GM12864 (cell line): ENCODE results near the gene APBB2.

Experiments
- DNase-seq: peaks from one replicate; pipeline ENCODE4 v3.0.0-alpha.2; 2011; ENCODE audit warnings: low read depth
- H3K4me3 ChIP-seq: 2 replicates; pipeline ENCODE4 v1.5.1; 2011; ENCODE audit warnings: mild to moderate bottlenecking, low read depth, low read length, control low read depth
- CTCF ChIP-seq: IDR thresholded peaks from 2 replicates; pipeline ENCODE4 v1.5.1; 2011; ENCODE audit warnings: low read depth, mild to moderate bottlenecking, moderate library complexity, low read length, control low read depth, inconsistent platforms; ENCODE audit errors: missing control alignments

The APBB2 gene

GRCh38 chr4:40856840-40857362, 357.4 kb downstream of the APBB2 start:
- TF ChIP-seq CTCF = no peak
- H3K4me3 ChIP-seq = peak overlapping the region; percentile 29
- no peak for DNase-seq

DNA sequence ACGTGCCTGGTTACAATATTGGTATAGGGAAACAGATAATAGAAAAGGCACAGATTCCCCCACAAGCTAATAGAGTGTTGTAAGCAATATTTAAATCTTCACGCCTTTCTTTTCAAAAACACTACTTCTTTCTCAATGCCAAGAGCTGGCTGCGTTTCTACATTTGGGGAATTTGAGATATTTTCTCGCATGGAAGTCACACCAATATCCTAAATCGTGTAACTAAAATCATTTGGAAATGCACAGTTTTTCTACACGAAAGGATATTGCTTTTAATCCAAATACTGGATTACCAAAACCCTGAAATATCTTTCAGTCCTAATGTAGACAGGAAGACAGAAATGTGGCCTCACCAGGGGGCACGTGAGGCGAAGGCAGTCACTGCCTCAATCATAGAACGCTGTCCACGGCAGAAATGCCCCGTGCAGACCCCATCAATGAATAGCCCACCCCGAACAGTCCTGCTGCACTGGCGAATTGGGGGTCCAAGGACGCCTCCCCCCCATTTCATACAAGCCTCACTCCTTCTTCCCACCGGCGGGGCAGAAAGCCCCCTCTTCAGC, 358.0 kb downstream of the APBB2 start:
- DNase-seq = no peak
- peak overlapping the region; percentile 29 for H3K4me3 ChIP-seq
- TF ChIP-seq CTCF = no peak

DNA sequence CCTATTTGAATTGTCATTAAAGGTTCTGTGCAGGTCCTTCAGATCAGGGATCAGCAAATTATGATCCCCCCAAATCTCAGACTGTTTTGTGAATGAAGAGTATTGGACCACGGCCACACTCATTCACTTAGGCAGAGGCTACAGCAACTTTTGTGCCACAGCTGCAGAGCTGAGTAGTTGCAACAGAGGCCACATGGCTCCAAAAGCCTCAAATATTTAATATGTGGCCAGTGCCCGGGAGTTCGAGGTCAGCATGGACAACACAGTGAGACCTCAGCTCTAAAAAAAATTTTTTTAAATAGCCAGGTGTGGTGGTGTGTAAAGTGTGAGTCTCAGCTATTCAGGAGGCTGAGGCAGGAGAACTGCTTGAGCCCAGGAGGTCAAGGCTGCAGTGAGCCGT, 363.8 kb downstream of the APBB2 start:
- TF ChIP-seq CTCF = no peak
- no peak overlapping the region for H3K4me3 ChIP-seq

GRCh38 chr4:40848940-40849339, 365.4 kb downstream of the APBB2 start:
- no peak for DNase-seq
- no peak overlapping the region for H3K4me3 ChIP-seq
- TF ChIP-seq CTCF = no peak

More for the DNA sequence above, 363.8 kb downstream of the APBB2 start:
- DNase-seq = no peak

GRCh38 chr4:40848251-40848650, 366.1 kb downstream of the APBB2 start:
- no peak for DNase-seq
- no peak for TF ChIP-seq CTCF
- no peak overlapping the region for H3K4me3 ChIP-seq

DNA sequence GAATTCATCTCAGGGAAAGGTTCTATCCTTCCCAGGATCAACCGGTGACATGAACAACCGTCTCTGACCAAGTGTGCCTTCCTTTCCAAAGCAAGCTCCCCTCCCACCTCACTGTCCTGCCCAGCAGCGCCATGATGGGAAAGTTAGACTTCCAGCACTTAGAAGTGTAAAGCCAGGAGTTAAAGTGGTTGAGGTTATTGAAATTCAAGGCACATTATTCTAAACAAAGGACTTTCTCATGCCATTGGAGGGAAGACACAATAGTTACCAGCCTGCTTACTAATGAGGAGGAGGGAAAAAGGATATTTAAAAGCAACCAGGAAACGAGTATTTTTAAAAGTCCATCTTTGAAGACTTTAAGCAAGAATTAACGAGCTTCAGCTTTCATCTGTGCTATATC, 367.8 kb downstream of the APBB2 start:
- DNase-seq = no peak
- no peak overlapping the region for H3K4me3 ChIP-seq
- no peak for TF ChIP-seq CTCF
